Prostate gland (tissue), 2 donors: ENCODE data around the gene DOK3.

Source experiments
- CTCF ChIP-seq, 4 experiments: fragments of 200-600 bp in 2 of 4; fragments of 450-650 bp in 2 of 4; sonication (generic) in 2 of 4; IDR thresholded peaks; 1 replicate in 3 of 4; 2 replicates in 1 of 4; pipeline ENCODE4 v1.5.1; 2016 to 2019; ENCODE audit warnings: antibody characterized with exemption in 4 of 4, mild to moderate bottlenecking in 2 of 4, moderate library complexity in 2 of 4
- POLR2A ChIP-seq: fragments of 450-650 bp; IDR thresholded peaks from one replicate; pipeline ENCODE4 v1.6.1; 2016; ENCODE audit warnings: antibody characterized with exemption, mild to moderate bottlenecking
- POLR2AphosphoS5 ChIP-seq: sonication (generic); formaldehyde crosslinking; IDR thresholded peaks from one replicate; pipeline ENCODE4 v1.6.1; 2017; ENCODE audit warnings: antibody characterized with exemption

- peak in 3 of 4 experiments; percentile 26 to 74 (median 53) for TF ChIP-seq CTCF (IDR thresholded peaks at IDR 0.05)
- TF ChIP-seq POLR2AphosphoS5: peak; percentile 45
- TF ChIP-seq POLR2A: no peak
These were observed 52.4 kb downstream of the DOK3 start for GRCh38 chr5:177456976-177457851.
